Thyroid gland (tissue), 4 donors: ENCODE measurements around the gene MNAT1.

Experiments
- POLR2A ChIP-seq, 2 donors: fragments of 450-650 bp; IDR thresholded peaks; one replicate each; pipeline ENCODE4 v1.6.1; 2017; ENCODE audit warnings: antibody characterized with exemption in 2 of 2, mild to moderate bottlenecking in 2 of 2, moderate library complexity in 1 of 2
- TF ChIP-seq, protein P1 (sequence below), 6 experiments: fragments of 200-600 bp in 3 of 6; fragments of 450-650 bp in 3 of 6; sonication (generic) in 3 of 6; IDR thresholded peaks; one replicate each; pipeline ENCODE4 v1.5.1; 2016 to 2019; ENCODE audit warnings: antibody characterized with exemption in 6 of 6, mild to moderate bottlenecking in 2 of 6, inconsistent platforms in 1 of 6, moderate library complexity in 1 of 6

DNA sequence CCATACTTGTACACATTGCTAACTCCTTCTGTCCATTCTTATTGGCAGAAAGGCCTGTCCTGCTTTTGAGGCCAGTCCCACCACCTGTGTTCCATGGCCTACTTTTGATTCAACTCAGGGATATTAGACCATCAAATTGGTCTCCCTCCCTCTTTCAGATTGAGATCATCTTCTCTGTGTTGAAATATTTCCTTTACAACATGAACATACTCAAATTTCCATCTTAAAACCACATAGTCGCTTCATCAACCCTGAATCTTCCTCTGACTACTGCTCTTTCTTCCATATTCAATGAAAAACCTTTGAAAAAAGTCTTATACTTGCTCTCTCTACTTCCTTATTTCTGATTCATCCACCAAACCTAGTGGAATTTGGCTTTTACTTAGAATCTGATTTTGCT lies 211.4 kb downstream of the MNAT1 start:
- TF ChIP-seq, protein P1, sequence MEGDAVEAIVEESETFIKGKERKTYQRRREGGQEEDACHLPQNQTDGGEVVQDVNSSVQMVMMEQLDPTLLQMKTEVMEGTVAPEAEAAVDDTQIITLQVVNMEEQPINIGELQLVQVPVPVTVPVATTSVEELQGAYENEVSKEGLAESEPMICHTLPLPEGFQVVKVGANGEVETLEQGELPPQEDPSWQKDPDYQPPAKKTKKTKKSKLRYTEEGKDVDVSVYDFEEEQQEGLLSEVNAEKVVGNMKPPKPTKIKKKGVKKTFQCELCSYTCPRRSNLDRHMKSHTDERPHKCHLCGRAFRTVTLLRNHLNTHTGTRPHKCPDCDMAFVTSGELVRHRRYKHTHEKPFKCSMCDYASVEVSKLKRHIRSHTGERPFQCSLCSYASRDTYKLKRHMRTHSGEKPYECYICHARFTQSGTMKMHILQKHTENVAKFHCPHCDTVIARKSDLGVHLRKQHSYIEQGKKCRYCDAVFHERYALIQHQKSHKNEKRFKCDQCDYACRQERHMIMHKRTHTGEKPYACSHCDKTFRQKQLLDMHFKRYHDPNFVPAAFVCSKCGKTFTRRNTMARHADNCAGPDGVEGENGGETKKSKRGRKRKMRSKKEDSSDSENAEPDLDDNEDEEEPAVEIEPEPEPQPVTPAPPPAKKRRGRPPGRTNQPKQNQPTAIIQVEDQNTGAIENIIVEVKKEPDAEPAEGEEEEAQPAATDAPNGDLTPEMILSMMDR (IDR thresholded peaks at IDR 0.05): no peak
- TF ChIP-seq POLR2A (IDR thresholded peaks at IDR 0.05): no peak
